Colonic mucosa (tissue), 4 donors: Measurements from ENCODE around the gene SARDH. TPM values are rescaled to one million over a fixed set of nuclear protein-coding genes. Genes with fewer than 3 reads are reported as not detected.
"Not testable (repeated sequence)": the region's sequence is repeated elsewhere in the genome, so short reads cannot be mapped to it uniquely, and the experiment has no call there.

Source experiments
- DNase-seq: peaks from one replicate; pipeline ENCODE4 v3.0.0-alpha.2; 2020
- H3K27ac ChIP-seq: fragments of 200-600 bp; one replicate; pipeline ENCODE4 v1.8.0; 2021
- H3K27me3 ChIP-seq: fragments of 200-600 bp; one replicate; pipeline ENCODE4 v1.8.0; 2021
- H3K36me3 ChIP-seq: fragments of 200-600 bp; one replicate; pipeline ENCODE4 v1.8.0; 2021
- H3K4me1 ChIP-seq: fragments of 200-600 bp; one replicate; pipeline ENCODE4 v1.8.0; 2021; ENCODE audit warnings: mild to moderate bottlenecking
- H3K4me3 ChIP-seq: fragments of 200-600 bp; one replicate; pipeline ENCODE4 v1.8.0; 2021
- H3K9ac ChIP-seq, 2 donors: one replicate each; pipeline ENCODE4 v1.7.0; 2013; ENCODE audit warnings: control low read depth in 2 of 2, low read depth in 2 of 2, low read length in 2 of 2
- H3K9me3 ChIP-seq: fragments of 200-600 bp; one replicate; pipeline ENCODE4 v1.8.0; 2021
- intact Hi-C: fragments of 100-400 bp; cut with DNase I; formaldehyde crosslinking; loops from one replicate; pipeline ENCODE4 v1.14.1; 2022
- total RNA-seq, 2 donors: library from RNA; stranded (reverse); fragmentation: NEBNext Ultra II Directional in 1 of 2; extraction: Animal tissue kit (Norgen Biotek cat#: 25700) in 1 of 2; gene quantifications; one replicate each; pipeline ENCODE4 v1.2.1, GENCODE V29; 2021
- TF ChIP-seq, protein P1 (sequence below): fragments of 200-600 bp; IDR thresholded peaks from one replicate; pipeline ENCODE4 v1.8.0; 2022; ENCODE audit warnings: antibody characterized with exemption, mild to moderate bottlenecking
- donor health status: healthy.
- donor health status: DM: no; HTN: no; CAD: no.
- donor health status: DM: no; HTN: no; CAD: no.

Gene SARDH
- total RNA-seq, 2 donors from 2014 or later: 0.66 to 1.3 TPM

DNA sequence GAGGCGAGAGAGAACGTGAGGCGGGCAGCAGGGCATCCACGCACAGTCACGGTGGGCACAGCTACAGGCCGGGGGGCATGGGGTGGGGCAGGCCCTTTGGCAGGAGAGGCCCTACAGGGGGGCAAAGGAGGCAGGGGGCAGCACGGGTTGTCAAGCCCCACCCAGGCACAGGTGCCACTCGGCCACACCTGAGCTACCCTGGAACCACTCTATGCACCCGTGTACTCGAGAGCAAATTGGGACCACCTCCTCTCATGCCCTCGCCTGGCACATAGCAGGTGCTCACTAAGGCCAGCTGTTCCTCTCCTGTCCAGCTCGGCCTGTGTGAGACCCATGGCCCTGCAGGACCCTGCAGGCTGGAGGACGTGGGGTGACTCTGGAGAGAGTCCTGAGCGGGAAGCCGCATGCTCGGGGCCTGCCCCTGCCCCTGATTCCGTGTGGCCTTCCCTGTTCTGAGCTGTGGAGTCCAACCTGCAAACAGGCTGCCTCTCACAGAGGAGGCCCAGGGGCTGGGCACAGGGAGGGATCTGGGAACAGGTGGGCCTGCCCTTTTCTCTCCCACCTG lies 31.4 kb upstream of the SARDH start:
- Histone ChIP-seq H3K9me3 (no peaks in the 10 kb centered on the region), H3K4me3 (no peak overlapping the region), H3K36me3 (peaks cover 4% of the 10 kb centered on the region), H3K27me3 (no peaks in the 10 kb centered on the region), H3K27ac (no peak overlapping the region), H3K4me1 (no peaks in the 10 kb centered on the region), H3K9ac (no peak overlapping the region)
- TF ChIP-seq, protein P1, sequence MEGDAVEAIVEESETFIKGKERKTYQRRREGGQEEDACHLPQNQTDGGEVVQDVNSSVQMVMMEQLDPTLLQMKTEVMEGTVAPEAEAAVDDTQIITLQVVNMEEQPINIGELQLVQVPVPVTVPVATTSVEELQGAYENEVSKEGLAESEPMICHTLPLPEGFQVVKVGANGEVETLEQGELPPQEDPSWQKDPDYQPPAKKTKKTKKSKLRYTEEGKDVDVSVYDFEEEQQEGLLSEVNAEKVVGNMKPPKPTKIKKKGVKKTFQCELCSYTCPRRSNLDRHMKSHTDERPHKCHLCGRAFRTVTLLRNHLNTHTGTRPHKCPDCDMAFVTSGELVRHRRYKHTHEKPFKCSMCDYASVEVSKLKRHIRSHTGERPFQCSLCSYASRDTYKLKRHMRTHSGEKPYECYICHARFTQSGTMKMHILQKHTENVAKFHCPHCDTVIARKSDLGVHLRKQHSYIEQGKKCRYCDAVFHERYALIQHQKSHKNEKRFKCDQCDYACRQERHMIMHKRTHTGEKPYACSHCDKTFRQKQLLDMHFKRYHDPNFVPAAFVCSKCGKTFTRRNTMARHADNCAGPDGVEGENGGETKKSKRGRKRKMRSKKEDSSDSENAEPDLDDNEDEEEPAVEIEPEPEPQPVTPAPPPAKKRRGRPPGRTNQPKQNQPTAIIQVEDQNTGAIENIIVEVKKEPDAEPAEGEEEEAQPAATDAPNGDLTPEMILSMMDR: no peak
- DNase-seq: peak; percentile 13
- intact Hi-C loops: no loop called here

DNA sequence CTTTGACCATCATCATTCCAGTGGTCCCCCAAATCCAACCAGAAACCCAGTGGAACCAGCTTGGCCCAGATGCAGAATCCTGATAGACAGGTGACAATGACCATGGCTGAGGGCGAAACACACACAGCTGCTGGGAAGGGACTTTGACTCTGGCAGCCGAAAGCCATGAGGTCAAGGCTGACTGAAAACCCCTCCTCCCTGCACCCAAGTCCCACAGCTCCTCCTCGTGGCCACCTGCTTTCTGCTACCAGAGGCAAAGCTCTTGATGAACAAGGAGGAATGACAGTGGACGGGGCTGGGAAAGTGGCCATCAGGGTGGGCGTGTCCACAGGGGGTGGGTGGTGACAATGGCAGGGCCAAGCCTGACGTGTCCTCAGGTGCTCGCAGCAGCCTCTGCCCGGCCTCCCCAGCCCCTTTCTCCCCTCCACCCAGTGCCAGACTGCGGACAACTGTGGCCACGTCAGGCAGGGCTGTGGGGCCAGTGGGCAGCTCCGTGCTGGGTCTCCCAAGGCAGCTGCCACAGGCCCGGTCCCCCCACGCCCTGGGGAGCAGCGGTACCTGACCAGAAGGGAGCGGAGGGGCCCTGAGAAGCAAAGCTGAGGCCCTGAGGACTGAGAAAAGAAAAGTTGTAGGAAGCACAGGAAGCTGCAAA lies 30.8 kb upstream of the SARDH start:
- Histone ChIP-seq H3K4me1 (no peaks in the 10 kb centered on the region), H3K9me3 (no peaks in the 10 kb centered on the region), H3K36me3 (peaks cover 4% of the 10 kb centered on the region), H3K9ac (no peak overlapping the region), H3K4me3 (no peak overlapping the region), H3K27me3 (no peaks in the 10 kb centered on the region), H3K27ac (no peak overlapping the region)
- TF ChIP-seq, protein P1: no peak
- no peak for DNase-seq
- intact Hi-C loops: no loop called here

DNA sequence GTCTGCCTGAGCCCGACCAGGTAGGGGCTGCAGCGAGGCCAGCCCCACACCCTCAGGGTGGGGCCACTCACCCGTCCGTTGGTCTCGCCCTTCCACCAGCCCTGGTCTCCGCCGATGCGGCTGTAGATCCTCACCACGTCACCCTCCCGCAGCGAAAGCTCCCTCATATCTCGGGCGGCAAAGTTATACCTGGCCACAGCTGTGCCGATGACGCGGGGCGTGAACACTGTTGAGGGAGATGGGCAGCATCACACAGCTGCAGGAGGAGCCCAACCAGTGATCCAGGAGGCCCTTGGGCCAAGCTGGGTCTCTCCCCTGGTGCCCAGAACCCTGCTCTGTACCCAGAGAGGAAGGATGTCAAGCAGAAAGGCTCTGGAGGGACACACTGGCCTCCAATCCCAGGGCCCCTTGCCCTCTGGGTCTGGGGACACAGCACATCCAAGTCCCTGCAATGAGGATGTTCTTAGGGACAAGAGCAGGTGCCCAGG lies 30.3 kb upstream of the SARDH start:
- H3K27me3 ChIP-seq: no peaks in the 10 kb centered on the region
- DNase-seq: no peak
- no peaks in the 10 kb centered on the region for H3K9me3 ChIP-seq
- H3K9ac ChIP-seq: no peak overlapping the region
- peaks cover 4% of the 10 kb centered on the region for H3K36me3 ChIP-seq
- TF ChIP-seq, protein P1: no peak
- H3K4me3 ChIP-seq: no peak overlapping the region
- no peaks in the 10 kb centered on the region for H3K4me1 ChIP-seq
- no peak overlapping the region for H3K27ac ChIP-seq
- intact Hi-C loops: no loop called here

DNA sequence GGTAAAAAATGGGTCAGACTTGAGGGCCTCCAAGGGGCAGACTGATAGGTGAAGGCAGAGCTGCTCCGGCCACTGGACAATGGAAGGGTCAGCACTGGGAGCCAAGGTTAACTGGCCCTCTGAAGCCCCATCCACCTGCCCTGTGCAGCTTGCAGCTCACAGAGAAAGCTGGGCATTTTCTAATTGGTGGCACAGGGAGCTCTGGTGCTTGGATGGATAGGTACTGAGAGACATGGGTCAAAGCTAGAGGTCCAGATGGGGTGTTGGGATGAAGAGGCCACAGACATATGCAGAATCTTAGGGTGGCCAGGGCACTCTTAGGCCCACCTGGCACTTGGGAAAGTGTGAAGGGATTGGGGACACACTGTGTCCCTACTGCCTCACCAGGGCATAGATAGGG lies 29.5 kb upstream of the SARDH start:
- no peaks in the 10 kb centered on the region for H3K9me3 ChIP-seq
- no peak overlapping the region for H3K4me3 ChIP-seq
- H3K9ac ChIP-seq: no peak overlapping the region
- no peaks in the 10 kb centered on the region for H3K27me3 ChIP-seq
- H3K36me3 ChIP-seq: peaks cover 4% of the 10 kb centered on the region
- H3K4me1 ChIP-seq: no peaks in the 10 kb centered on the region
- intact Hi-C loops: no loop called here
- DNase-seq: no peak
- no peak overlapping the region for H3K27ac ChIP-seq
- TF ChIP-seq, protein P1: no peak

DNA sequence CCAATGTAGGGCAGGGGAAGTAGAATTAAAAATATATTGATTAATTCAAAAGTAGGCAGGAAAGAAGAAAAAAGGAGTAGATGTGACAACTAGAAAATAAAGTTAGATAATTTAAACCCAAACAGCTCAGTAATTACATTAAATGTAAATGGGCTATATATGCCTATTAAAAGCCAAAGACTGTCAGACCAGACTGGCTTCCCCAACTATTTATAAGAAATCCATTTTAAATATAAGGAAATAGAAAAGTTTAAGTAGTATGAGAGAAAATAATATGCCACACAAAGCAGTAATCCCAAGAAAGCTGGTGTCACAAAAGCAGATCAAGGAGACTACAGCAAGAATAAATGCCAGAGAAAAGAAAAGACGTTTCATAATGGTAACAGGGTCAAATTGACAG lies 28.9 kb upstream of the SARDH start:
- H3K4me3 ChIP-seq: no peak overlapping the region
- intact Hi-C loops: no loop called here
- H3K9me3 ChIP-seq: no peaks in the 10 kb centered on the region
- H3K27me3 ChIP-seq: no peaks in the 10 kb centered on the region
- TF ChIP-seq, protein P1: no peak
- H3K4me1 ChIP-seq: no peaks in the 10 kb centered on the region
- peaks cover 4% of the 10 kb centered on the region for H3K36me3 ChIP-seq
- no peak overlapping the region for H3K27ac ChIP-seq
- no peak overlapping the region for H3K9ac ChIP-seq
- DNase-seq: no peak

DNA sequence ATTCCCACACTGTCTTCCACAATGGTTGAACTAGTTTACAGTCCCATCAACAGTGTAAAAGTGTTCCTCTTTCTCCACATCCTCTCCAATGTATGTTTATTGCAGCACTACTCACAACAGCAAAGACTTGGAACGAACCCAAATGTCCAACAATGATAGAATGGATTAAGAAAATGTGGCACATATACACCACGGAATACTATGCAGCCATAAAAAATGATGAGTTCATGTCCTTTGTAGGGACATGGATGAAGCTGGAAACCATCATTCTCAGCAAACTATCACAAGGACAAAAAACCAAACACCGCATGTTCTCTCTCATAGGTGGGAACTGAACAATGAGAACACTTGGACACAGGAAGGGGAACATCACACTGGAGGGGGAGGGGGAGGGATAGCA lies 28.1 kb upstream of the SARDH start:
- H3K36me3 ChIP-seq, DNase-seq, intact Hi-C loops: not testable (repeated sequence)

More for the DNA sequence above, 28.1 kb upstream of the SARDH start:
- H3K27ac ChIP-seq, H3K9ac ChIP-seq, H3K27me3 ChIP-seq, H3K4me1 ChIP-seq, H3K9me3 ChIP-seq, H3K4me3 ChIP-seq: not testable (repeated sequence)
